Transverse colon (tissue), 3 donors: ENCODE results near the gene RAP1GDS1.

Source experiments
- POLR2A ChIP-seq: fragments of 450-650 bp; IDR thresholded peaks from one replicate; pipeline ENCODE4 v1.6.1; 2016; ENCODE audit warnings: antibody characterized with exemption, mild to moderate bottlenecking, moderate library complexity
- POLR2AphosphoS5 ChIP-seq, 3 donors: sonication (generic); formaldehyde crosslinking; IDR thresholded peaks; one replicate each; pipeline ENCODE4 v1.6.1; 2016; ENCODE audit warnings: antibody characterized with exemption in 3 of 3

- TF ChIP-seq POLR2A (no peak), POLR2AphosphoS5 (IDR thresholded peaks at IDR 0.05) (no peak)
These were observed 32.1 kb downstream of the RAP1GDS1 start for GRCh38 chr4:98293104-98293887.
